GM11168 (cell line): ENCODE measurements around the gene PDIK1L.

Source experiments
- in situ Hi-C: fragments of 300-500 bp; cut with MboI; formaldehyde crosslinking; loops from one replicate; pipeline ENCODE4 v1.12.0; 2022; ENCODE audit warnings: low sequenced_read_pairs; ENCODE audit not compliant: unreplicated experiment

PDIK1L gene

GRCh38 chr1:26164861-26165842 is 53.5 kb downstream of the PDIK1L start:
- in situ Hi-C loops, result no loop called here

GRCh38 chr1:26166719-26167281 is 55.2 kb downstream of the PDIK1L start:
- in situ Hi-C loops, result no loop called here

- in situ Hi-C loops, result no loop called here
Measured at GRCh38 chr1:26168410-26169197, 57.0 kb downstream of the PDIK1L start, which contains the start of gene C1orf232. Gene C1orf232 (minus strand): TSS chr1:26168963. CDS start chr1:26168499, 464 bp downstream.

- in situ Hi-C loops, result no loop called here
Measured at GRCh38 chr1:26169198-26169554, 57.6 kb downstream of the PDIK1L start.

- in situ Hi-C loops, result no loop called here
Measured at GRCh38 chr1:26169669-26170471, 58.2 kb downstream of the PDIK1L start, which contains the start of gene ZNF593. Gene ZNF593 (plus strand): TSS chr1:26169908. CDS start chr1:26169984, 76 bp downstream.

GRCh38 chr1:26170472-26170821 is 58.8 kb downstream of the PDIK1L start:
- in situ Hi-C loops, result no loop called here

GRCh38 chr1:26171084-26172072 is 59.8 kb downstream of the PDIK1L start, which contains the start of gene ZNF593OS:
Gene ZNF593OS (minus strand): TSS chr1:26171832. CDS start chr1:26171661, 171 bp downstream.
- in situ Hi-C loops, result no loop called here
